HG02642 (cell line): Measurements from ENCODE around the gene LRRC17.
"Not testable (repeated sequence)": the region's sequence is repeated elsewhere in the genome, so short reads cannot be mapped to it uniquely, and the experiment has no call there.

ENCODE experiments used
- ATAC-seq: cut with Tn5 transposase; IDR thresholded peaks from one replicate; pipeline ENCODE4 v1.9.1; 2021; ENCODE audit warnings: mild to moderate bottlenecking; ENCODE audit not compliant: unreplicated experiment, poor library complexity

Gene LRRC17

DNA sequence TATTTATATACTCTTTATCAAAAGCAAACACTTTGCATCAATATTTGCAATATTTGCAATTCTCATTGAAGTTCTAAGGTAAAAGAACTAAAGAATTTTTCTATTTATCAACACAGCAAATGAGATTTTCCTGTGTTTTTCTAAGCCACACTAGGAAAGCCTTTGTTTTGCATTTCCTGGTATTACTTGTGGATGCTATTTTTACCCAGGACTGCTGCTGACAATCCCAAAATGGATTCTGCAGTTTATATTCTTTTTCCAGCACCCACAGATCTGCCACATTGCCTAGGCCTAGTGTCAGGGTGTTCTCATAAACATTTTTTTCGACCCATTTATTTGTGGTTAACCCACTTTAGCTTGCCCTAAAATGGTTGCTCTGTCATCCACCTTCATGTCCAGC is 25.9 kb downstream of the LRRC17 start:
- ATAC-seq, result no peak

GRCh38 chr7:102942181-102942866 is 29.5 kb downstream of the LRRC17 start:
- ATAC-seq, result no peak

- ATAC-seq, result no peak
Measured at GRCh38 chr7:102942868-102943267, 30.1 kb downstream of the LRRC17 start.

DNA sequence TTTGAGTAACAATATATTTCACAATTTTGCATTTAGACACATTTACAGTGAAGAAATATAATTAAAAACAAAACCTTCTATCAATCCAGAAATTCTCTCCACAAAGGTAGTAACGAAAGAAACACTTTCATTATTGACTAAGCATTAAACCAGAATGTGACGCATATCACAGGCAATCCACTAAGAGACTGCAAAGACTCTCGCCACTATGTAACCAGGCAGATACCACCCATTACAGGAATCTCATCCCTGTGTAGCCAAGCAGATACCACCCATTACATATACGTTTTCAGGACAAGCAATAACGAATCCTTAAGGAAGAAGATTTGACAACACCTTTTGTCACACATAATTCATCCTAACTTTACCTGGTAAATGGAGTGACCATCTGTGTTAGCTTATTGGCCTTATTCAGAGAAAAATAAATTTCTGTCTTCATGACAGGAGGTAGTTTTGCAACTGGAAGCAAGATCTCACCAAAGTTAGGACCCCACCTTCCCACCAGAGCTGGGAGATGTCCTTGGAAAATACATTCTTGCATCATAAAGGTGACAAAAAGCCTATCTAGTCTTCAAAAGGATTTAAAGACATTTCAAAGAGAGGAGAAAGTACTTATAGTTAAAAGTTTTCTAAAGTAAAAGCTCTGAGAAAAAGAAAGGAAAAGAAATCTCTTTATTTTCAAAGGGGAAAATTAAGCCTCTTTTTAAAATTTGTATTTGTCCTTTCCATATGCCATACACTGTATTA is 30.8 kb downstream of the LRRC17 start:
- no peak for ATAC-seq

- no peak for ATAC-seq
Measured at GRCh38 chr7:102944241-102944640, 31.4 kb downstream of the LRRC17 start.

DNA sequence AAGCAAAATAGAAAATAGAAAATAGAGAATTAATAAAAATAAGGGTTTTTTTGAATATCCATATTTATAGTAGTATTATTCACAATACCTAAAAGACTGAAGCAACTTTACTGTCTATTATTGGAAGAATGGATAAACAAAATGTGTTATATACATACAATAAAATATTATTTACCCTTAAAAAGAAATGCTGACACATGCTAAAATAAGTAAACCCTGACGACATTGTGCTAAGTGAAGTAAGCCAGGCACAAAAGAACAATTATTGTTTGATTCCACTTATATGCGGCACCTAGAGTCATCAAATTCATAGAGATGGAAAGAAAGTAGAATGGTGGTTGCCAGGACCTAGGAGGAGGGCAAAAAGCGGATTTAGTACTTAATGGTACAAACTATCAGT is 39.0 kb downstream of the LRRC17 start:
- ATAC-seq, result no peak

DNA sequence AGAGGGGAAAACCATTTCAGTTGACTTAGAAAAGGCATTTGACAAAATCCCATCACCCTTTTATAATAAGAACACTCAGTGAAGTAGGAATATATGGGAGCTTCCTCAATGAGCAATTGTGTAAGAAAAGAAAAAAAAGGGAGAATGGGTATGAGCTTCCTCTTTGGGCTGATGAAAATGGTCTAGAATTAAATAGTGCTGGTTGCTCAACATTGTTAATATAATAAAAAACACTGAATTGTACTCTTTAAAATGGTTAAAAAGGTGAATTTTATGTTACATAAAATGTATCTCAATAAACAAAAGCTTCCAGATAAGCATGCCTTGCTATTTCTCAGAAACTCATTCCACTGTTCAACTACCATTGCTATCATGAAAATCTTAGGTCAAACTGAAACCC is 40.6 kb downstream of the LRRC17 start:
- ATAC-seq, result no peak

- ATAC-seq, result not testable (repeated sequence)
Measured at GRCh38 chr7:102954359-102954758, 41.6 kb downstream of the LRRC17 start.

GRCh38 chr7:102958004-102958403 is 45.2 kb downstream of the LRRC17 start:
- not testable (repeated sequence) for ATAC-seq

GRCh38 chr7:102961993-102962392 is 49.2 kb downstream of the LRRC17 start:
- not testable (repeated sequence) for ATAC-seq

- no peak for ATAC-seq
Measured at GRCh38 chr7:102966465-102966864, 53.7 kb downstream of the LRRC17 start.

- no peak for ATAC-seq
Measured at GRCh38 chr7:102967798-102968197, 55.0 kb downstream of the LRRC17 start.

DNA sequence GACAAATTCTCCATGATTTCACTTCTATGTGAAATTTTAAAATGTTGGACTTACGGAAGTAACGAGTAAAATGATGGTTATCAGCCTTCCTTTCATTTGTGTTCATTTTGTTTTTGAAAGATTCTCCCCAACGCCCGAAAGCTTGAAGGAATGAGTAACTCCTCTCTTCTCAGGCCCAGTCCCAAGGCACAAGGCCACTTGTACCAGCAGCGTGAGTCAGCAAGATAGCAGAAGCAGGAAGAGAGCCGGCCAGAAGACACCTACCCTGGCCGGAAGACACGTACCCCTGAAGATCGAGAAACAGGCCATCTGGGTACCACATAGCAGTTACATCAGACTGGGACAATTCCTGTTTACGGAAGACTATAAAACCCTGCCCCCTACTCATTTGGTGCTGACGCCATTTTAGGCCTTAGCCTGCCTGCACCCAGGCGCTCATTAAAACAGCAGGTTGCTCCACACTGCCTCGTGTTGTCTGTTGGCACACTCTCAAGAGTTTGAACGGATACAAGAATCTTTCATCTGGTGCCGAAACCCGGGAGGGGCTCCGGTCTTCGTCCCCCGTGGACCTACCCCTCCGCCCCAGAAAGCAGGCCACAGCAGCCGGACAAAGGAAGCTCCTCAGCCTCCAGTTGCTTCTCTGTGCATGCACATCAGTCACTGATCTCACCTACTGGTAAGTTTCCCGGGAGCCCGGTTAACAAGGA is 60.4 kb downstream of the LRRC17 start:
- no peak for ATAC-seq

DNA sequence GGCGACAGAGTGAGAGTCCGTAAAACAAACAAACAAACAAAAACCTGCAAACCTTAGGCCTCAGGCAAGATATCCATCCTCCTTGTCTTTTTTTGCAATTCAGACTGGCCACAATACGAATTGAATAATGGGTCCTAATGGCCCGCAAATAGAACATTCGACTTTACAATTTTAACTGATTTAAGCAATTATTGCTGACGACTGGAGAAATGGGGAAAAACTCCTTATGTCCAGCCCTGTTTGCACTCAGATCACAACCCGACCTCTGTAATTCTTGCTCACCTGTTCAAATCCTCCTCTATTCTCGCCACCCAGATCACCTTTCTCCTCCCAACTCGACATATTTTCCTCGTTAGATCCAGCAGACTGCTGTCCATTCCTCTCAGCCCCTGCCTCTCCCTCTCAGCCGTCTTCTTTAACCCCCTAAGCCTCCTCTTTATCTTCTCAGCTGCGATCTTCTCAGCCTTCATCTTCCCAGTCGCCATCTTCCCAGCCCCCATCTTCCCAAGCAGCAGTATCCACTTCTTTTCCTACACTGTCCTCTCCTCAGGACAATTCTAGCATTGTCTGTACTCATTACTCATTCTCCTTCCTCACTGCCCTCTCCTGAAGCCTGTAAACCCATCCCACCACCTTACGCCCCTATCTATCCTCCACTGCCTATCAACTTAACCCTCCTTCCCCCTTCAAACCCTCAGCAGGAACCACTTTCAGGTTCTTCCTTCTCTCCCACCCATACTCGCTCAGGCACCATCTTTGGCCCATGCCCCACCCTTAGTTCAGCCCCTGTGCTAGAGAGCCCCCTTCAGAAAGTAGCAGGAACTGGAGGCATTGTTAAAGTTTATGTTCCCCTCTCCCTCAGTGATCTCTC is 61.8 kb downstream of the LRRC17 start:
- ATAC-seq, result no peak

DNA sequence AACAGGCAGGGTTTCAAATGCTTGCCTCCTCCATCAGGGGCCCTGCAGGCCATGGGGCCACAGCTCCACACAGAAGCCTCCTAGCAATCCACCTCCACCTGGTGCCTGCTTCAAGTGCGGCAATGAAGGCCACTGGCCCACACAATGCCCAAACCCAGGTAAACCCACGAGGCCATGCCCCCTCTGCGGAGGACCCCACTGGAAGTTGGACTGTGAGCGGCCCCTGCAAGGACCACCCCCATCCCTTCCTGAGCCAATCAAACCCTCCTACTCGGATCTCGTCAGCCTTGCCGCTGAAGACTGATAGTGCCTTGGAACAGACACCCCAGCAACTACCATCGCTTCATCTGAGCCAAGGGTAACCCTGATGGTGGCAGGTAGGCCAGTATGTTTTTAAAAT is 63.1 kb downstream of the LRRC17 start:
- no peak for ATAC-seq

GRCh38 chr7:102976493-102976892 is 63.7 kb downstream of the LRRC17 start:
- ATAC-seq, result no peak

DNA sequence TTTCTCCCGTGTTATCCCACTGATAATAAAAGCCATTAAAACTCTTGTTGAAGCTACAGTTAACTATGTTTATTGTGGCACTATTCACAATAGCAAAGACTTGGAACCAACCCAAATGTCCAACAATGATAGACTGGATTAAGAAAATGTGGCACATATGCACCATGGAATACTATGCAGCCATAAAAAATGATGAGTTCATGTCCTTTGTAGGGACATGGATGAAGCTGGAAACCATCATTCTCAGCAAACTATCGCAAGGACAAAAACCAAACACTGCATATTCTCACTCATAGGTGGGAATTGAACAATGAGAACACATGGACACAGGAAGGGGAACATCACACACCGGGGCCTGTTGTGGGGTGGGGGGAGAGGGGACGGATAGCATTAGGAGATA is 64.8 kb downstream of the LRRC17 start:
- ATAC-seq, result not testable (repeated sequence)

GRCh38 chr7:102978284-102978683 is 65.5 kb downstream of the LRRC17 start:
- no peak for ATAC-seq

DNA sequence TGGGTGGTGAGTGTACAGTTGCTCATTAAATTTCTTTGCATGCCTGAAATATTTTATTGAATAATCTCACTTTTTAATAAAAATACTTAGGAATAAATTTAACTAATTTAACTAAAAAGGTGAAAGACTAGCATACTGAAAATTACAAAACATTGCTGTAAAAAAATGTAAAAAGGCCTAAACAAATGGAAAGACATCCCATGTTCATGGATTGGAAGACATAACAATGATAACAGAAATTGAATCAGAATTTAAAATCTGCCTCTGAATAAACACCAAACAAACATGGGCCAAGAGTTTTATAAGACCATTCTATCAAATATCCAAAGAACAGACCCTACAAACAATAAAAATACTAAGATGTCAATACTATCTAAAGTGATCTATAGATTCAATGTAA is 66.9 kb downstream of the LRRC17 start:
- no peak for ATAC-seq

DNA sequence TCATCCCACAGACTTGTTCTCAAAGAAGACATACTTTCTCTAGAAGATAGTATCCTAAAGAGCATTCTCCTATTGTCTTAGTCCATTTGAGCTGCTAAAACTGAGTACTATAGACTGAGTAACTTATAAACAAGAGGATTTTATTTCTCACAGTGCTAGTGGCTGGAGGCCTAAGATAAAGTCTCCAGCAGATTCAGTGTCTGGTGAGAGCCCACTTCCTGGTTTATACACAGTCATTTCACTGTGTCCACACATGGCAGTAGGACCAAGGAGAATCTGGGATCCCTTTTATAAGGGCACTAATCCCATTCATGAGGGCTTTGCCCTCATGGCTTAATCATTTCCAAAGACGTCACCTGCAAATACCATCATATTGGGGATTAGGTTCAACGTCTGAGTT is 68.7 kb downstream of the LRRC17 start:
- no peak for ATAC-seq
